T1000 (cell line): ENCODE measurements around the gene GRIK2.

ENCODE experiments used
- DNase-seq: peaks from one replicate; lab custom pipeline; 2025; ENCODE audit warnings: mixed read lengths; lab: John Stamatoyannopoulos, UW

Gene GRIK2

DNA sequence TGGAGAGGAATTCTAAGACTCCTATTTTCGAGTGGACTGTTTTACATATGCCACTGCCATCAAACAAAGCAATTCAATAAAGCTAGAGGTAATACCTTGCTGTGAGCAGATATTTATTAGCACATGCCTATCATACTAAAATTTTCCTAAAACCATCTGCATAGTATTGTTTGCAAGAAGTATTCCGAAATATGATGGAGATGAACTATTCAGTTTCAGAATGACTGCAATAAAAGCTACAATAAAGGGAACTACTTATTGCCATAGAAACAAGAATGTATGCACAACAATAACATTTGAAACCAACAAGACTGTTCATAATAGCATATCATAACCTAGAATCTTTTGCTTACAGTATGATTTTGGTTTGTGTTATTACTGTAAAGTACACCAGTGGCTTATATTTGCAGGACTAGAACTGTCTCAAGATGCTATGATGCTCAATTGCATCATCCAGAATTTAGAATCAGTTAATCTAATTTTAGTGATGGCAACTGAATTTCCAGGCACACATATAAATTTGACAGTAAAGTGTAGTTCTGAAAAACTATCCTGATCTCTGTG, 144.3 kb downstream of the GRIK2 start:
- no peak for DNase-seq

DNA sequence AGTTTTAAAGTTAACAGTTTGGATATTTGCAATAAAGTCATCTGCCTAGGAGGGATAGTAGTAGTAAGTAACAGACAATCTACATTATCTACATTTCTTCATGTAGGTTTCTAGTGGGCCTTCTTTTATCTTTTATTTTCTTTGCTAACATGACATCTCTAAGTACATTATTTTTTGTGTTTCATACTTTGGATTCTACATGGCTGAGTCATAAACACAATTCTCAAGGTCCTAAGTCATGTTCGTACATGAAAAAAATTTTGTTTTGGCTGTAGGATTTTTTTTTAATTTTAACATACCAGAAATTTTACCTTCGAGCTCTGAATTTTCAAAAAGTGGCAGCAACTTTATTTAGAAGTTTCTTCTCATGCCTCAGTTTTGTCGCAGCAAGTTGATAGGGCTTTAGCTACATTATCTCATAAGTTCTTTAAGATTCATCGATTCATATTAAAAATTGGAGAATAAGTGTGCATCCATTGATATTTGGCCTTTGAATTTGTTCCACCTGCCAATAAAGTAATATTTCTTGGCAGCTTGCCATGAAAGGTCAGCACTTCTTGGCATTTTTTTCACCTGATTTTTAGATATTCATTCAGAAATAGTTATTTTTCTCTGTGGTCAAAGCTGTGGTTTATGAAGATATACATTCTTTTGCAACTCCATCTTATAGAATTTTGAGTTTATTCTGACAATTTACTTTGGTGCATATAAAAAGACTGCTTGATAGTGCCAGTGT, 146.2 kb downstream of the GRIK2 start:
- no peak for DNase-seq

DNA sequence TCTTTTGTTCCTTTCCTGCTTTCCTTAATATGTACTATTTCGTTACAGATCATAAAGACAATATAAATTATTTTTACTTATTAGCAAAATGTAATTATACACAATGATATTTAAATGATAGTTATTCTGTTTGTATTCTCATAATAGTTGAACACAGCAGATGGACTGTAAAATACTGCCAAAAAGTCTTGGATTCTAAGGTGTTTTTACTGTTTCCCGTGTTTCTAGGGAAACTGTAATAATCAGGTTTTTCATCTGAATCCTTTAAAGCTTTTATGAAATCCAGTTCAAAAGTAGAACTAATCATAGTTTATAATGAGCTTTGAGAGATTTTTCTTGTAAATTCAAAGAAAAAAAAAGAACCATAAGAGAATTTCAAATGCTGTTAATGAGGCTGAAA, 148.4 kb downstream of the GRIK2 start:
- DNase-seq = no peak

DNA sequence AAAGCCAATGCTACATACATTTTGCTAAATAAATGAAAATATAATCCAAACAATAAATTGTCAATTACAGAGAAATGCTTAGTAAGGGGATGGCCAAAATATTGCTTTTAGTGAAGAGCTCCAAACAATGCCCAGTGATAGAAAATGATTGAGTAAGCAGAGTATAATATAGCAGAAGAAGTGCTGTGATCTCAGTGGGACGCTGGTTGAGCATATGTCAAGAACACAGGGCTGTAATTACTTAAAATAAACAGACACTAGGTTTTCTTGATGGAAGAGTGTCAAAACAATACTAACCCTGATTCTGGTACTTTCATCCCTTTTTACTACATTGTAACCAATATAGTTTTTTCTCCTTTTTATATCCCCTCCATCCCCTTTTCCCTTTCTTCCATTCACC, 150.3 kb downstream of the GRIK2 start:
- no peak for DNase-seq

DNA sequence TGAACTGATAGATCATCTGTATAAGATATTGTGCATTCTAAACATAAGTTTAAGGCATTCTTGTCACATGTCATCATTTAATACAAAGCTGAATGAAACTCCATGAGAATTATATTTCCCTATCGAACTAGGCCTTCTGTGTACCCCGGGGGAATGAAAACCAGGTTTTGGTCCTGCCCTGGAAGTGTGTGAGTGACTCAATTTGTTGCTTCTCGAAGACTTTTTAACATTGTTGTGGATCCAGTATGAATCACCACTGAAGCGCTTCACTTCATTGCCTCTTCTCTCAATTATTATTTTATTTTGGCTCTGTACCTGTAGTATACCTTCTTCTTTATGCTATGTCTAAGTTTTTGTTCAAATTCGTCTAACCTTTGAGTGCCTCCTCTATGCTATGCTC, 150.8 kb downstream of the GRIK2 start:
- DNase-seq = no peak

DNA sequence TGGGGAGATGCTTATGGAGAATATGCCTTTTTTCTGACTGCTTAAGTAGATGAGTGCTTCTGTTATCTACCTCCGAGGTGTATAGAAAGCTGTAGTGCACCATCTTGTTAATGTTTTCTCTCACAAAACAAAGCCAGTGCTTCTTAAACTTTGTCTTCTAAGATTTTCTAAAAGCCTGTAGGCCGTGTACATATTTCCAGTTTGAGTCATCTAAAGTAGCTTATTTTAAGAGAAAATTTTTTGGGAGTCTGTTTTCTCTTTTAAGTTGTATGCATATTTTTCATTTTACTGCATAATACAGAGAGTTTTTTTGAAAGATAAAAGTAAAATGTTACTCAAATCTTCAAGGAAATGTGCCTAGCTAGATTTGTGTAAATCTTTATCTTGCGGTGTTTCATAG, 151.7 kb downstream of the GRIK2 start:
- no peak for DNase-seq

DNA sequence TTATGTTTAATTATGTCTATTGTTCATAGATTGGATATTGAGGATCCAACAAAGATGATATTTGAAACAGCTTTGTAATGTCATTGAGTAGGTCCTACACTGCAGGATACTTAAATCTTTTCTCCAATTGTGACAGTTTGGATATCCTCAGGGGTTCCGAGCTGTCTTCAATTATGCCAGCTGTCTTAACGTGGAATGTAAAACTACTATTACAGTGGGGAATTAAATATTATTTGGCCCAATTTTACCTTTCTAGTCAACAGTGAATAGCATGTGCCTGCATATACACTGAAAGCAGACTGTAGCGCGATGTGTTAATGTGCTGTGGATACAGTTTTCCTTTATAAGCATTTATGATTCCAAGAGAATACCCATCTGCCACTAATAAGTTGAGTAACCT, 156.9 kb downstream of the GRIK2 start:
- DNase-seq = no peak

DNA sequence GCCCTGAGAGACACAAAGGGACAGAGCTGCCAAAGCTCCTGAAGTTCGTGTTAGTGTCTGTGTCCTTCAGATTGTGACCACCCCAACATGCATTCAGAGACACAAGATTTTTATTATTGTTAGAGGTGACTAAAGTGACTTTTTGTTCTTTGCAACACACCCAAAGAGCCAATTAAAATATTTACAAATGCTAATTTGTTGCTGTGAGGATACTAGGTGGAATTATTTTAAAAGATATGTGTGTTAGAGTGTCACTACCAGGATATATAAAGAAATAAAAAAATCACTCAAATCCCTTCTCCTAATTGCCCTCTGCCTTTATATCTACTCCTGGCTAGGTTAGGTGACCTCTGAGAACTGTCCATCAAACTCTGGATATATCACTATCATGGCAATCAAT, 160.7 kb downstream of the GRIK2 start:
- no peak for DNase-seq

DNA sequence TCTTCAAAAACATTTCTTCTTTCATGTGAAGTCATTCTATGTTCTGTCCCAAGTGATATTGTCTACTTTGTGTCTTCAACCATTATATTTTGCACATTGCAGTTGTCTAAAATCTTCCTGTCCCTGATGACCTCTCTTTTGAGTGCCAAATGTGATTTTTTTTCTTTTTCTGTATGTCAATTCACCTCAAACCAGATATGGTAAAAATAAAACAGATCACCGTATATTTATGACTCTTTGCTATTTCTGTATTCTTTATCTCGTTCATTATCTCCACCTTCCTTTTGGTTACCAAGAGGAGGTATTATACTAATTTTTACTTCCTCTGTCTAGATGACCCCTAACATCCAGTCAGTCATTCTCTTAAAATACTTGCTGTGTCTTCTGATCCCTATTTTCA, 165.2 kb downstream of the GRIK2 start:
- DNase-seq = no peak

DNA sequence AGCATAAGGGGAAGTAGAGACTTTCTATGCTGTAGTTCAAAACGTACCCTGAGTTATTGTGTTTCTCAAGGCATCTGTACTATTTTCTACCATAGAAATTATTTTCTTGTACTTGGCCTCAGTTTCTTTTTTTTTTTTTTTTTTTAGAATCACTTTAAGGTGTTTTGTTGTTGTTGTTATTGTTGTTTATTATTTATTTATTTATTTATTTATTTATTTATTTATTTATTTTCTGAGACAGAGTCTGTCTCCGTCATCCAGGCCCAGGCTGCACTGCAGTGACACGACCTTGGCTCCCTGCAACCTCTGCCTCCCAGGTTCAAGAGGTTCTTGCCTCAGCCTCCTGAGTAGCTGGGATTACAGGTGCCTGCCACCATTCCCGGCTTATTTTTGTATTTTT, 179.1 kb downstream of the GRIK2 start:
- no peak for DNase-seq

DNA sequence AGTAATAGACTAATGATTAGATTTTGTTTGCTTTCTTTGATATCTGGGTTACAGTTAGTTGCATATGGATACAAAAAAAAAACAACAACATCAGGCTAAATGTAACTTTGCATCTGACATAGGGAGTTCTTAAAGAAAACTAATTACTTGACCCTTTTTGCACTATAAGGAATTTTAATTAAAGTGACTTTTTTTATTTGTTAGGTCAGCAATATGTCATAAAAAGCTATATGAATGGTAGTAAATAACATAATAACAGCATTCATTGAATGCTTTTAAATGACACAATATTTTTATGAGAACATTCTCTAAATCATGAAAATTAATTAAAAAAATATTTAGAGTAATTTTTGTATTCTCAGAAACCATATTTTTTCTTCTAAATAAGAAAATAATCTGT, 183.6 kb downstream of the GRIK2 start:
- DNase-seq = no peak

DNA sequence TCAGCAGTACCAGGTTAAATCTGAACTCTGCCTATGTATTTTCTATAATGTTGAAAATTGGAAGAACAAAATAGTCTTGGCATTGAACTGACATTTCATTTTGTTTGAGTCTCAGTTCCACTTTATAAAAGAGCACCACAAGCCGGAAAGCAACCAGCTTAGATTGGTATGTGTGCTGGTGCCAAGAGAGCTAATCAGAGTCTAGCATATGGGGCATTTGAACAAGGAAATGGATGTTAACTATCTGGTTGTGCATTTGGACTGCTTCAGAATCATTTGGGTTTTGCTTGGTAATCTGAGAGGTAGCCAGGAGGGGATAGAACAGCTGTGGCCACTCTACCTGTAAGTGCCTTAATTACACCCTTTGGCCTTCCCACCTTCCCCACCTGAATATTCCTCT, 184.8 kb downstream of the GRIK2 start:
- no peak for DNase-seq

DNA sequence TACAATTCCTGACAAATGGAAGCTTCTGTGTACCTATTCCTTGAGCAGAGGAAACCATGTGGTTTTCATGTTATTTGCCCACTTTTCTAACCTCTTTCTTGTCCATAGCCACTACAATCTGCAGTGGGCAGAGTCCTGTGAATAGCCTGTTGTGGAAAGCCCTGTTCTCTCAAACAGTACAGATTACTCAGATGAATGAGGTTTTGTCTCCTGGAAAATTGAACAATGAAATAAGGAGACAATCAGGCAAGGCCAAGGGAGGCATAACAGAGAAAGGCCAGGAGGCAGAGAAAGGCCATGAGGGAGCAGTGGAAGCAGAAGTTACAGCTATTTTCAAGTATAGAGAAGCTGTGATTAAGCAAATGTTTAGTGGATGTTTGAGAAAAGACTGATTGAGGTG, 189.3 kb downstream of the GRIK2 start:
- DNase-seq = no peak

DNA sequence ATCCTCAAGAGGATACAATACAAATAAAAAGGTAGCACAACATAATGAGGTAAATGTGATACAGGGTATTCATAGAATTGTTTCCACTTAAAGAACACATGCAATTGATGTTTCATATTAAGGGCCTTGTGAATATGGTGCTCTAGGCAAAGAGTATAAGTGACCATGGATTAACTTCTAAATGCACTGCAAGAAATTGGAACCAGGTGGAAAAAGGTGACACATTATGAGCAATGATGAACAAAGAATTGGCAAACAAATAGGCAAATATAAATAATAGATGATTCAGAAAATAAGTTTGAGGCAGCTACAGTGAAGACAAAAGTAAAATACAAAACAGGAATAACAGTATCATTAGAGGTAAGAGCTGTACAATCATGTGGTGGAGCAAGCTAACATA, 192.0 kb downstream of the GRIK2 start:
- no peak for DNase-seq

DNA sequence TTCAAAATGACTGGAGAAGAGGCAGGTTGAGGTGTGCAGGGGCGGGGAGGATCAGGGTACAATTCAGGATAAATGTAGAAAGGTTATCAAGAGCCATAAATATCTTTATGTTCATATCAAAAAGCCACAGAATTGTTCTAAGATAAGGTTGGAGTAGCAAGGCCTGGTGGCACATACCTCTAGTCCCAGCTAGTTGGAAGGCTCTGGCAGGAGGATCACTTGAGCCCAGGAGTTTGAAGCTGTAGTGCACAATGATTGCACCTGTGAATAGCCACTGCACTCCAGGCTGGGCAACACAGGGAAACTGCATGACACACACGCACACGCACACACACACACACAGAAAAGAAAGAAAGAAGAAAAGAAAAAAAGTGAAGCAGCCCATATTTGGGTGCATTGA, 194.8 kb downstream of the GRIK2 start:
- DNase-seq = no peak

DNA sequence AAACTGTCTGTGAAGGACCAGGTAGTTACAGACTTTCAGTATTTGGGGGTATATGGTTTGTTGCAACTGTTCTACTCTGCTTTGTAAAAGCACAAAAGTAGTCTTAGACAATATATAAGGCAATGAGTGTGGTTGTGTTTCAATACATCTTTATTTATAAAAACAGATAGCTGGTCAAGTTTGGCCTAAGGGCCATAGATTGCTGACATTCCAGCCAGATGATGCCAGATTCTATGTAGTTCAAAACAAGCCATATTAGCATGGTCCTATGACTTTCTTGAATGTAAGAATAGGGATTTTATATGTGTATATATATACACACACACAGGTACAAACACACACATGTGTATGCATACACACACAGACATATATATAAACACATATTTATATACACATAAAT, 201.8 kb downstream of the GRIK2 start:
- no peak for DNase-seq

DNA sequence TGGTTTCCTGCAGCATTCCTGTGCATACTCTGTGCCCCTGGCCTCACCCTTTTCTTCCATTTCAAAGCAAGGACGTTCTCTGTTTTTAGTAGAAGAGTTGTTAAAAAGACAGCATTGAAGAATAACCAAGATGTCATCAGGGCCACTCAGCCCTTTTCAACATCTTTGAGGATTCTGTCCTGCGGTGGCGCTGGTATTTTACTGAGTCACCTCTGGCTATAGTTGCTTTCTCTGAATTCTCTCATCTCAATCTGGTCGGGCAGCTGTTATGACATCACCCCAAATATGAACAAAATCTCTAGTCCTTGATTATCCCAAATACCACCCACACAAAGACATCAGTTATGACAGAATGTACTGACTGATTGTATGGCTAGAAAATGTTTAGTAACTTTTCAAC, 204.2 kb downstream of the GRIK2 start:
- no peak for DNase-seq

DNA sequence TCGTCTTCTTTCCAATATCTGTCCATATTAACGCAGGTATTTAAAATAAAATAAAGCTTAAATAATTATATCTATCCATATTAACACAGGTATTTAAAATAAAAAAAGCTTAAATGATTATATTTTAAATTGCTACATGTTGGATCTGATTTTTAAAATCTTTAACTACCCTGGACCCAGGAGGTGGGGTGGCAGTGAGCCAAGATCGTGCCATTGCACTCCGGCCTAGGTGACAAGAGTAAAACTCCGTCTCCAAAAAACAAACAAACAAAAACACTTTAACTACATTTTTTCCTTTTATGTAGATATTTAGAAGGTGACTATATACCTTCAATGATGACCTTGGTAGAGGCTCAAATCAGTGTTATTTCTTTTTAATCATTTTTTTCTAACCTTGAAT, 211.9 kb downstream of the GRIK2 start:
- no peak for DNase-seq

DNA sequence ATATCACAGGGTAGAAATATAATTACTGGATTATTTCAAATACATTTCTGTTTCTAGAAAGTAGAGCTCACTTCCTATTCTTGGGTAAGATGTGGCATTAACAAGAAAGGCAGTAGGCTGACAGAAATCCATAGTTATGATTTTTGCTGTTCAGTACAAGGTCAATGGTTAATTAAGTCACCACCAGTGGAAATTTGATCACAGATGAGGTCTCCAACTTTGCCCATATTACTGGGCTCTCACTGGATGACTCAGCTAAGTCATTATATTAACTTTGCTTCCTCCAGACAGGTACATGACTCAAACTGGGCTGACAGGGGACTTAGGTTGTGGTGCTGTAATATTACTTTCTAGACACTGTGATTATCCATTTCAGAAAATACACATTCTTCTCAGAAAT, 212.4 kb downstream of the GRIK2 start:
- DNase-seq = no peak

DNA sequence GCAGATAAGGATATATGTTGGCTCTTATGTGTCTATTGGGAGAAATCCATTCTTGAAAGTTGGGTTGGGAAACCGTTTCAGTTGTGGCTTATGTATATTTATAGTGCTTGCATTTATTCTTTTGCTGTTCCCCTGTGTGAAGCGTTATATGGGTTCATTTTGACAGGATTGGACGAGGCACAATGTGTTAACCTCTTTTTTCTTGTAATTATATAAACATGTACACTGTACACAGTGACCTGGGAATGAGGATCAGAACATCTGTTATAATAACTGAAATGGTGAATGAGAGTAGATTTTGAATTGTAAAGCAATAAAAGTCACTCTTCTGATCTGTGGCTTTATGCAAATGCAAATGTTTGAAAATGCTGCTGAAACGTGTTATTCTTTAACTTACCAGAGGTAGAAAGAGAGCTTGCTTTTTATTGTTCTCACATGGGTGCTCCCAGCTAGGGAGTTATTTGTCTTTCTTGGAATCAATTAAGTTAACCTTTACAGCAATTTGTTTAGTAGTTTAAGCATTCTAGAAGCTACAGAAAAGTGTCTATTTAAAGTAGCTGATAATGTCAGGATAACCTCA, 213.7 kb downstream of the GRIK2 start:
- no peak for DNase-seq

DNA sequence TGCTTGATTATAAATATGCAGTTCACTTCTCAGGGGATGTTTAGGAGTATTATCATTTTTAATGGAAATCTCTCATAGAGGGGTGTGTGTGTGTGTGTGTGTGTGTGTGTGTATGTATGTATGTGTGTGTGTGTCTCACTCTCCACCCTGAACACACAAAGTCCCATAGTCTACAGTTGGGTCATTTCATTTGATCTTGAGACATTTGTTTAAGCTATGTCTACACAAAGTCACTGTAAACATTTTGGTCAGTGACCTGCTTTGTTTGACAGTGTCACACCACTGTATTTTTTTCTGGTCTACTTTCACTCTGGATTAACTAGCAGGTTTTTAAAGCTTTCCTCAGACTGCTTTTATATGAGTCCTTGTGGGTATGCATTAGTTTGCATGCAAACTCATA, 215.2 kb downstream of the GRIK2 start:
- DNase-seq = no peak

DNA sequence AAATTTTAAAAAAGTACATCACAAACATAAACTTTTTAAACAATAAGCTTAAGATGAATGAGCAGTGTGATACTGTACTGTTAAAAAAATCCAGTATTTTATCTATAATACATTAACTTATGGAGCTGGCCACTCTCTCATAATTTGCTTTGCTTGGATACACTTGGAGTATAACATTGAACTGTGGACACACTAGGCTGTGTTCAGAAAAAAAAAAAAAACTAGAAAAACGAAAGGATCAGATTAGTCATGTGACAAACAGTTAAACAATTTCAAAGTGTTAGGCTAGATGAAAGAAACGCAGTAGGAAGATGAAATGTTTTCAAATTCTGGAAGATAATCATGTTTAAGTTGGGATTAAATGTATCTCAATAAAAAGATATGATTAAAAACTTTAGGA, 220.0 kb downstream of the GRIK2 start:
- DNase-seq = no peak

DNA sequence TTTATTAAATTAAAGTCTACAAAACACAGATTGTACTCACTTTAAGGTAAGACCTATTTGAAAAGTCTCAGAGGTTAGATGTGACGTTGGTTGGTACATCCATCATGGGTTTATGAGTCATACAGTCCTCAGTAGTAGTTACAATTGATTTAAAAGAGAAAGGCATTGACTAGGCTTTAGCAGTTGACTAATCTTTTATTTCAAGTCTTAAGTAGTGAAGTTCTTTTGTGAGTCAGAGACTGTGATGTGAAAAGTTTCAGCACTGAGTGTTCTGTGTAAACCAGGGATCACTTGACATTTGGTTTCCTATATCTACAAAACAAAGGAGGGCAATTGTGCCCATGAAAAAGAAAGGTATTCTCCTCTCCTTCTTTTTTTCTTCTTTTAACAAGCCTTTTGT, 221.3 kb downstream of the GRIK2 start:
- no peak for DNase-seq

DNA sequence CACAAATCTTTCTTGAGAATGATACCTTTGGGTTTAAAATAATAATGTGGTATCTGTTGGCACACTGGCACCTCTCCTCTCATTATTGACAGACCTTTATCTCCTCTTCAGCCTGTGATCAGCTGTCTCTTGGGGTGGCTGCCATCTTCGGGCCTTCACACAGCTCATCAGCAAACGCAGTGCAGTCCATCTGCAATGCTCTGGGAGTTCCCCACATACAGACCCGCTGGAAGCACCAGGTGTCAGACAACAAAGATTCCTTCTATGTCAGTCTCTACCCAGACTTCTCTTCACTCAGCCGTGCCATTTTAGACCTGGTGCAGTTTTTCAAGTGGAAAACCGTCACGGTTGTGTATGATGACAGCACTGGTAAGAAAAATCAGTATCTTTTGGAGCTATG, 232.8 kb downstream of the GRIK2 start:
- DNase-seq = no peak
